K562 (cell line): ENCODE measurements around the gene ATP8B2. TPM values are rescaled to one million over a fixed set of nuclear protein-coding genes. Genes with fewer than 3 reads are reported as not detected.
A peak's percentile ranks its signal among the peaks of the same experiment; 100 is the strongest.
"Not testable (repeated sequence)": the region's sequence is repeated elsewhere in the genome, so short reads cannot be mapped to it uniquely, and the experiment has no call there.

ENCODE experiments used
- ATAC-seq: fragments of 200-7000 bp; cut with Tn5 transposase; 3 replicates; pipeline ENCODE4 v1.9.1; 2020; ENCODE audit warnings: moderate library complexity
- BruUV-seq: library from RNA; stranded (reverse); fragments of 400-500 nt; replicated peaks from 2 replicates; lab custom pipeline; 2021; lab: Mats Ljungman, UMichigan
- CTCF ChIA-PET: fragments of 300-600 bp; formaldehyde crosslinking; extraction: SDS; loops from one replicate; lab custom pipeline; 2021; ENCODE audit warnings: low intra/inter-chr PET ratio; lab: Yijun Ruan, JAX
- POLR2A ChIA-PET: fragments of 300-600, 350-650 bp; sonication (Branson Sonifier 250); formaldehyde crosslinking; extraction: SDS; loops from one replicate; lab custom pipeline; 2021; ENCODE audit warnings: antibody characterized with exemption, inconsistent platforms; lab: Yijun Ruan, JAX
- DNase-seq, 4 experiments: peaks; one replicate each; pipeline versions ENCODE4 v3.0.0 to v3.0.0-alpha.2; 2011 to 2018; ENCODE audit warnings: low spot score in 3 of 4, mixed read lengths in 3 of 4; ENCODE audit errors: extremely low read depth in 1 of 4
- FAIRE-seq: peaks from 2 replicates; lab custom pipeline; 2011; peaks lifted over from hg19 to GRCh38; lab: Jason Lieb, UNC
- H2AFZ ChIP-seq: 2 replicates; pipeline ENCODE4 v1.6.0; 2011; ENCODE audit warnings: low read depth, low read length, control low read depth, inconsistent platforms
- H3K27ac ChIP-seq: fragments of 200-600 bp; 3 replicates; pipeline ENCODE4 v1.8.0; 2011; ENCODE audit warnings: low read depth, mild to moderate bottlenecking, control low read depth, inconsistent platforms, low read length, moderate library complexity, mixed read lengths; ENCODE audit errors: extremely low read depth
- H3K27me3 ChIP-seq, 2 experiments: fragments of 300-600 bp in 1 of 2; 2 replicates in 1 of 2; 3 replicates in 1 of 2; pipeline versions ENCODE4 v1.6.0 to v1.8.0; 2011; ENCODE audit warnings: inconsistent platforms in 2 of 2, low read length in 2 of 2, mild to moderate bottlenecking in 1 of 2, mixed read lengths in 1 of 2, moderate library complexity in 1 of 2; ENCODE audit not compliant: control insufficient read depth in 2 of 2, insufficient read depth in 2 of 2
- H3K36me3 ChIP-seq: fragments of 300-600 bp; 3 replicates; pipeline ENCODE4 v1.8.0; 2011; ENCODE audit warnings: mild to moderate bottlenecking, low read length, inconsistent platforms; ENCODE audit not compliant: control insufficient read depth, insufficient read depth
- H3K4me1 ChIP-seq, 2 experiments: fragments of 200-600 bp in 1 of 2; replicated peaks in 1 of 2; 2 replicates in 1 of 2; 3 replicates in 1 of 2; pipeline versions ENCODE4 v1.5.1 to v1.8.0; 2011; ENCODE audit warnings: inconsistent platforms in 2 of 2, low read length in 2 of 2, mild to moderate bottlenecking in 1 of 2, mixed read lengths in 1 of 2, moderate library complexity in 1 of 2; ENCODE audit not compliant: control insufficient read depth in 2 of 2, insufficient read depth in 2 of 2
- H3K4me2 ChIP-seq: 2 replicates; pipeline ENCODE4 v1.6.1; 2011; ENCODE audit warnings: low read length, control low read depth, inconsistent platforms, mixed read lengths; ENCODE audit not compliant: insufficient read depth
- H3K4me3 ChIP-seq: fragments of 200-600 bp; sonication (generic), shearing (Covaris generic); 2 replicates; pipeline ENCODE4 v1.5.1; 2016; ENCODE audit warnings: control low read depth, inconsistent platforms
- H3K79me2 ChIP-seq: fragments of 200-600 bp; 3 replicates; pipeline ENCODE4 v1.8.0; 2011; ENCODE audit warnings: low read length, inconsistent platforms; ENCODE audit not compliant: control insufficient read depth, insufficient read depth
- H3K9ac ChIP-seq, 2 experiments: 2 replicates each; pipeline versions ENCODE4 v1.6.0 to v1.6.1; 2011; ENCODE audit warnings: low read depth in 2 of 2, low read length in 2 of 2, control low read depth in 1 of 2, inconsistent platforms in 1 of 2, mild to moderate bottlenecking in 1 of 2, mixed read lengths in 1 of 2; ENCODE audit not compliant: insufficient read depth in 1 of 2
- H3K9me1 ChIP-seq: one replicate; pipeline ENCODE4 v1.6.0; 2011; ENCODE audit warnings: inconsistent platforms, mild to moderate bottlenecking, low read length, moderate library complexity; ENCODE audit not compliant: control insufficient read depth, insufficient read depth
- H3K9me3 ChIP-seq: replicated peaks from 2 replicates; pipeline ENCODE4 v1.5.1; 2011; ENCODE audit warnings: low read depth, low read length, inconsistent platforms; ENCODE audit not compliant: control insufficient read depth, insufficient read depth
- H4K20me1 ChIP-seq: replicated peaks from 2 replicates; pipeline ENCODE4 v1.6.1; 2011; ENCODE audit warnings: low read length, inconsistent platforms, mixed read lengths; ENCODE audit not compliant: control insufficient read depth, insufficient read depth
- DEAF1 ChIP-seq: fragments of 450-650 bp; formaldehyde crosslinking; IDR thresholded peaks from 2 replicates; pipeline ENCODE4 v1.4.0; 2020; ENCODE audit warnings: mild to moderate bottlenecking, moderate library complexity
- NCOA4 ChIP-seq: fragments of 450-650 bp; IDR thresholded peaks from 2 replicates; pipeline ENCODE4 v1.6.1; 2018; ENCODE audit warnings: mild to moderate bottlenecking; ENCODE audit not compliant: partially characterized antibody
- WGBS: fragments of 100-300 bp; shearing (Covaris generic); methylation state at CpG from one replicate; pipeline ENCODE4 v1.1.6; 2016; ENCODE audit warnings: low coverage, mixed read lengths; ENCODE audit not compliant: insufficient coverage; ENCODE audit errors: missing lambda C conversion rate; 5-methylcytosine and 5-hydroxymethylcytosine counted together
- in situ Hi-C: fragments of 300-500 bp; cut with MboI; formaldehyde crosslinking; loops from 4 replicates; pipeline ENCODE4 v1.15.0; 2018; ENCODE audit warnings: inconsistent platforms, mixed read lengths
- intact Hi-C: fragments of 100-400 bp; cut with micrococcal nuclease; formaldehyde crosslinking; loops from 2 replicates; pipeline ENCODE4 v1.14.2; 2022
- polyA plus RNA-seq, 8 experiments: library from polyadenylated mRNA; depleted of rRNA in 4 of 8; stranded (reverse) in 5 of 8; unstranded in 3 of 8; fragments of >200 nt; fragmentation: Nextera tagmentation in 2 of 8; fragmentation: Illumina TruSeq in 1 of 8; extraction: Ambion mirVana in 2 of 8; extraction: Trizol in 1 of 8; gene quantifications; 2 replicates each; pipeline versions ENCODE4 v1.2.1 to v1.2.3, GENCODE V29; 2011 to 2014; ENCODE audit warnings: inconsistent platforms in 1 of 8, missing spikeins in 1 of 8
- total RNA-seq, 7 experiments: library from RNA; depleted of rRNA in 6 of 7; stranded (reverse); fragments of >200 nt in 6 of 7; fragmentation: Illumina TruSeq in 2 of 7; extraction: Trizol in 2 of 7; gene quantifications; 2 replicates each; pipeline versions ENCODE4 v1.2.1 to v1.2.3, GENCODE V29; 2011 to 2021; ENCODE audit warnings: low replicate concordance in 1 of 7

ATP8B2 gene
- total and polyA plus RNA-seq, 9 of the 15 experiments (the other 6 are each of a cell fraction or from before 2014, with no cell fraction given), result 0.27 to 33.2 (median 18.4) TPM

- TF ChIP-seq NCOA4 (no peak), DEAF1 (CRISPR knock-in tag) (peak; percentile 81)
These were observed 48.5 kb upstream of the ATP8B2 start (continued) for GRCh38 chr1:154276797-154277196.

- H2AFZ ChIP-seq, H3K36me3 ChIP-seq, H4K20me1 ChIP-seq, H3K27me3 ChIP-seq, DNase-seq, CTCF ChIA-PET, H3K9ac ChIP-seq, in situ Hi-C loops, H3K4me2 ChIP-seq, H3K79me2 ChIP-seq, intact Hi-C loops, H3K4me3 ChIP-seq, H3K9me3 ChIP-seq, H3K9me1 ChIP-seq, BruUV-seq, FAIRE-seq, H3K27ac ChIP-seq, ATAC-seq: not testable (repeated sequence)
- WGBS, result no CpG with 5 or more reads among the region's 30 CpGs
- POLR2A ChIA-PET, result interaction anchor here (1.2 kb wide), 1 partner anchor 9 kb away, joined by 3 read pairs; no protein-coding TSS in a partner anchor
- H3K4me1 ChIP-seq, result peaks cover 10 to 12% of the 10 kb centered on the region in 2 experiments; a peak in 4 of 5 replicates
These were observed 37.7 kb upstream of the ATP8B2 start for GRCh38 chr1:154287591-154287990.
